ENCODE measurements around the gene PPM1M. TPM values are rescaled to one million over a fixed set of nuclear protein-coding genes. Genes with fewer than 3 reads are reported as not detected.

PPM1M gene
- total and polyA plus RNA-seq, 10 of the 15 experiments (the other 5 are each of a cell fraction or from before 2014, with no cell fraction given) = 7.3 to 24.8 (median 15.8) TPM

GRCh38 chr3:52236424-52236886 is 9.1 kb upstream of the PPM1M start:
- ATAC-seq = no peak
- Histone ChIP-seq H3K36me3 (ENCODE audit: control insufficient read depth in 2 of 2, insufficient read depth in 2 of 2, low read length in 1 of 2) (peaks cover 2 to 5% of the 10 kb centered on the region in 2 experiments; a peak in 2 of 4 replicates), H3K79me2 (ENCODE audit: control insufficient read depth, insufficient read depth, low read length) (peaks cover 39% of the 10 kb centered on the region), H2AFZ (ENCODE audit: control insufficient read depth, low read depth, low read length) (no peak overlapping the region), H3K27me3 (replicated peaks in 1 of 2; ENCODE audit: control insufficient read depth in 2 of 2, insufficient read depth in 2 of 2, low read length in 1 of 2) (no peaks in the 10 kb centered on the region), H3K4me3 (no peak overlapping the region), H3K4me2 (ENCODE audit: control insufficient read depth, insufficient read depth) (0 out of 2 replicates have a peak overlapping the region, but pooled peaks have one; percentile 13), H3K9ac (ENCODE audit: control insufficient read depth, insufficient read depth, low read length) (no peak overlapping the region), H3K4me1 (ENCODE audit: control insufficient read depth, insufficient read depth, low read length) (peaks cover 30% of the 10 kb centered on the region), H3K27ac (ENCODE audit: control insufficient read depth, insufficient read depth) (peak overlapping the region; percentile 31; the same call in 1 of the 2 replicates), H4K20me1 (ENCODE audit: control insufficient read depth, insufficient read depth) (no peaks in the 10 kb centered on the region), H3K9me3 (replicated peaks; ENCODE audit: control insufficient read depth, insufficient read depth, low read length) (no peaks in the 10 kb centered on the region)
- 66% methylated on average over 5 of the region's 5 CpGs for WGBS (ENCODE audit: insufficient coverage, insufficient replicate concordance, low lambda C conversion rate, missing lambda C conversion rate)
- BruUV-seq (replicated peaks) = no TSS peak
- ChIA-PET SMC1A (ENCODE audit: uncharacterized antibody, unreplicated experiment) (interaction anchor here (1.5 to 4.2 kb wide), 6 partner anchors 11 to 103 kb away, joined by 5 to 25 read pairs (median 9); partner anchors contain the start of gene TLR9), CTCF (interaction anchor here (0.8 to 3.3 kb wide), 7 partner anchors 9 to 201 kb away, joined by 3 to 26 read pairs (median 5); no protein-coding TSS in a partner anchor), POLR2A (interaction anchor here (1.5 to 7.2 kb wide), 3 partner anchors 11 to 102 kb away, joined by 7 to 43 read pairs (median 34); partner anchors contain the start of genes TLR9 and WDR82), RAD21 (ENCODE audit: unreplicated experiment) (interaction anchor here (1.4 to 1.8 kb wide), 3 partner anchors 10 to 52 kb away, joined by 5 to 6 read pairs (median 6); partner anchors contain the start of genes GLYCTK, PPM1M and WDR82)
- no peak for TF ChIP-seq STAT1 (conservative IDR thresholded peaks at IDR 0.05)
- TF ChIP-seq CTCF (IDR thresholded peaks at IDR 0.05 in 2 of 3, conservative IDR thresholded peaks at IDR 0.05 in 1 of 3; ENCODE audit: control insufficient read depth in 2 of 3, extremely low read depth in 1 of 3, insufficient read depth in 1 of 3, low read depth in 3 of 3, low read length in 3 of 3) = 0 out of 6 replicates have a peak, but pooled peaks of 1 of the 3 experiments have one; percentile 18
- in situ Hi-C loops (cut with MboI) (no loop called here), intact Hi-C loops (cut with micrococcal nuclease; ENCODE audit: unreplicated experiment) (no loop called here)
- FAIRE-seq = no peak
- DNase-seq (ENCODE audit: low read depth, low spot score) = no peak
